Panc1 (cell line): ENCODE data around the gene OR10P1. TPM values are rescaled to one million over a fixed set of nuclear protein-coding genes. Genes with fewer than 3 reads are reported as not detected.

ENCODE experiments used
- ATAC-seq: fragments of 200-7000 bp; cut with Tn5 transposase; 2 replicates; pipeline ENCODE4 v1.9.1; 2020; ENCODE audit warnings: mild to moderate bottlenecking, moderate library complexity
- BruUV-seq: library from RNA; stranded (reverse); fragments of 400-500 nt; replicated peaks from 2 replicates; lab custom pipeline; 2021; lab: Mats Ljungman, UMichigan
- CTCF ChIA-PET: fragments of 300-600 bp; sonication (Branson Sonifier 250); formaldehyde crosslinking; loops from one replicate; lab custom pipeline; 2022; ENCODE audit warnings: antibody characterized with exemption; lab: Charles Lee
- POLR2A ChIA-PET: fragments of 300-600 bp; sonication (Branson Sonifier 250); formaldehyde crosslinking; loops from one replicate; lab custom pipeline; 2022; ENCODE audit warnings: antibody characterized with exemption; lab: Charles Lee
- DNase-seq: peaks from one replicate; pipeline ENCODE4 v3.0.0-alpha.2; 2010; ENCODE audit warnings: low read depth, low spot score
- H3K27ac ChIP-seq: 2 replicates; pipeline ENCODE4 v1.5.1; 2011; ENCODE audit warnings: mild to moderate bottlenecking, low read length, inconsistent platforms
- H3K27me3 ChIP-seq: fragments of 200-500 bp; sonication (Bioruptor generic); 2 replicates; pipeline ENCODE4 v1.6.0; 2014; ENCODE audit warnings: low read length, inconsistent platforms; ENCODE audit not compliant: control insufficient read depth, insufficient read depth
- H3K36me3 ChIP-seq: fragments of 200-500 bp; sonication (Bioruptor generic); 2 replicates; pipeline ENCODE4 v1.5.1; 2014; ENCODE audit warnings: inconsistent platforms, mild to moderate bottlenecking, low read length, moderate library complexity; ENCODE audit not compliant: control insufficient read depth, insufficient read depth
- H3K4me1 ChIP-seq: 2 replicates; pipeline ENCODE4 v1.5.1; 2011; ENCODE audit warnings: inconsistent platforms, mild to moderate bottlenecking, low read length, moderate library complexity; ENCODE audit not compliant: control insufficient read depth, insufficient read depth
- H3K4me3 ChIP-seq, 2 experiments: 2 replicates each; pipeline ENCODE4 v1.5.1; 2011 to 2012; ENCODE audit warnings: low read depth in 2 of 2, low read length in 2 of 2, mild to moderate bottlenecking in 2 of 2, inconsistent platforms in 1 of 2, moderate library complexity in 1 of 2
- H3K9me3 ChIP-seq: fragments of 200-500 bp; sonication (Bioruptor generic); 2 replicates; pipeline ENCODE4 v1.5.1; 2014; ENCODE audit warnings: low read depth, mild to moderate bottlenecking, inconsistent platforms, low read length, moderate library complexity; ENCODE audit not compliant: control insufficient read depth, insufficient read depth
- CTCF ChIP-seq: fragments of 450-650 bp; IDR thresholded peaks from 2 replicates; pipeline ENCODE4 v1.5.1; 2017; ENCODE audit warnings: mild to moderate bottlenecking
- POLR2AphosphoS5 ChIP-seq: IDR thresholded peaks from 2 replicates; pipeline ENCODE4 v1.6.1; 2012; ENCODE audit warnings: mild to moderate bottlenecking, low read depth, low read length, moderate library complexity
- REST ChIP-seq, 2 experiments: IDR thresholded peaks; 2 replicates each; pipeline ENCODE4 v1.6.1; 2011 to 2012; ENCODE audit warnings: low read depth in 2 of 2, control low read depth in 1 of 2, low read length in 1 of 2, mild to moderate bottlenecking in 1 of 2, moderate library complexity in 1 of 2; ENCODE audit not compliant: insufficient read depth in 1 of 2
- SIN3A ChIP-seq: IDR thresholded peaks from 2 replicates; pipeline ENCODE4 v1.6.1; 2012; ENCODE audit warnings: low read depth, mild to moderate bottlenecking, low read length, moderate library complexity, borderline replicate concordance; ENCODE audit not compliant: insufficient read depth
- TCF7L2 ChIP-seq: IDR thresholded peaks from 2 replicates; pipeline ENCODE4 v1.6.1; 2011; ENCODE audit warnings: mild to moderate bottlenecking, low read depth, low read length, inconsistent platforms
- in situ Hi-C: cut with HindIII; loops from 2 replicates; pipeline ENCODE4 v1.10.0; 2016; ENCODE audit warnings: low sequenced_read_pairs, low pct_unique_long_range_greater_than_20kb
- intact Hi-C: fragments of 100-400 bp; cut with micrococcal nuclease; formaldehyde crosslinking; loops from one replicate; pipeline ENCODE4 v1.10.0; 2022; ENCODE audit not compliant: unreplicated experiment
- total RNA-seq: library from RNA; stranded (reverse); gene quantifications from one replicate; pipeline ENCODE4 v1.2.1, GENCODE V29; 2021; ENCODE audit not compliant: unreplicated experiment

OR10P1 gene
- total RNA-seq, 1 experiment from 2014 or later: not detected

GRCh38 chr12:55651299-55651683 lies 14.6 kb downstream of the OR10P1 start:
- no peak for DNase-seq
- H3K27me3 ChIP-seq: no peaks in the 10 kb centered on the region
- in situ Hi-C loops: no loop called here
- ChIA-PET POLR2A (no interaction called here), CTCF (no interaction called here)
- no peak overlapping the region for H3K27ac ChIP-seq
- H3K9me3 ChIP-seq: no peaks in the 10 kb centered on the region
- no TSS peak for BruUV-seq
- no peak for ATAC-seq
- H3K4me3 ChIP-seq: no peak overlapping the region
- H3K36me3 ChIP-seq: no peaks in the 10 kb centered on the region
- H3K4me1 ChIP-seq: no peaks in the 10 kb centered on the region
- no peak for TF ChIP-seq SIN3A
- TF ChIP-seq CTCF: no peak
- TF ChIP-seq REST (IDR thresholded peaks at IDR 0.05; ENCODE audit: insufficient read depth in 1 of 2, low read depth in 2 of 2, low read length in 1 of 2): no peak
- TF ChIP-seq TCF7L2: no peak
- TF ChIP-seq POLR2AphosphoS5: no peak
- intact Hi-C loops: no loop called here

GRCh38 chr12:55652352-55652751 lies 15.7 kb downstream of the OR10P1 start:
- intact Hi-C loops: no loop called here
- POLR2A ChIA-PET: no interaction called here
- CTCF ChIA-PET: no interaction called here
- Histone ChIP-seq H3K27ac (no peak overlapping the region), H3K27me3 (no peaks in the 10 kb centered on the region), H3K36me3 (no peaks in the 10 kb centered on the region), H3K4me1 (no peaks in the 10 kb centered on the region), H3K9me3 (no peaks in the 10 kb centered on the region), H3K4me3 (no peak overlapping the region)
- no peak for DNase-seq
- no peak for TF ChIP-seq CTCF
- TF ChIP-seq POLR2AphosphoS5: no peak
- TF ChIP-seq REST (IDR thresholded peaks at IDR 0.05; ENCODE audit: insufficient read depth in 1 of 2, low read depth in 2 of 2, low read length in 1 of 2): no peak
- no peak for TF ChIP-seq TCF7L2
- TF ChIP-seq SIN3A: no peak
- no TSS peak for BruUV-seq
- ATAC-seq: no peak
- in situ Hi-C loops: no loop called here
